GM21423 (cell line): Measurements from ENCODE around the gene NYNRIN.
"Not testable (repeated sequence)": the region's sequence is repeated elsewhere in the genome, so short reads cannot be mapped to it uniquely, and the experiment has no call there.

ENCODE experiments used
- ATAC-seq: cut with Tn5 transposase; IDR thresholded peaks from one replicate; pipeline ENCODE4 v1.9.1; 2021; ENCODE audit warnings: mild to moderate bottlenecking, moderate library complexity; ENCODE audit not compliant: unreplicated experiment

Gene NYNRIN

GRCh38 chr14:24442240-24443052 is 43.6 kb downstream of the NYNRIN start, which contains the start of gene SDR39U1:
Gene SDR39U1, minus strand, starts transcription at chr14:24442776. Its CDS starts 7 bp downstream, at chr14:24442769.
- peak; percentile 86 for ATAC-seq

GRCh38 chr14:24443053-24443665 is 44.4 kb downstream of the NYNRIN start:
- no peak for ATAC-seq

DNA sequence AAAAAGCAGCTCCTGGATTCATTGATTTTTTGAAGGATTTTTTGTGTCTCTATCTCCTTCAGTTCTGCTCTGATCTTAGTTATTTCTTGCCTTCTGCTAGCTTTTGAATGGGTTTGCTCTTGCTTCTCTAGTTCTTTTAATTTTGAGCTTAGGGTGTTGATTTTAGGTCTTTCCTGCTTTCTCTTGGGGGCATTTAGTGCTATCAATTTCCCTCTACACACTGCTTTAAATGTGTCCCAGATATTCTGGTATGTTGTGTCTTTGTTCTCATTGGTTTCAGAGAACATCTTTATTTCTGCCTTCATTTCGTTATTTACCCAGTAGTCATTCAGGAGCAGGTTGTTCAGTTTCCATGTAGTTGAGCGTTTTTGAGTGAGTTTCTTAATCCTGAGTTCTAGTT is 52.0 kb downstream of the NYNRIN start:
- not testable (repeated sequence) for ATAC-seq

DNA sequence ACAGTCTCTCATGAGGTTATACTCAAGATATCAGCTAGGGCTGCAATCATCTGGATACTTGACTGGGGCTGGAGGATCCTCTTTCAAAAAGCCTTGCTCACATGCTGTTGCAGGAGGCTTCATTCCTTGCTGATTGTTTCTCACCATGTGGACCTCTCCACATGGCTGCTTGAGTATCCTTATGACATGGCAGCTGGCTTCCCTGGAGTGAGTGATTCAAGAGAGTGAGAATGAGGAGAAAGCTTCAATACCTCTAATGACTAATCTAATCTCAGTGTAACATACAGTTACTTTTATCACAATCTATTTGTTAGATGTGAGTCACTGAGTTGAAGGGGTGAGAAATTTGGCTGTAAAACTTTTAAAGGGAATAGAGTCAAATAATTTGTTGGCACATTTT is 58.2 kb downstream of the NYNRIN start:
- ATAC-seq, result no peak

DNA sequence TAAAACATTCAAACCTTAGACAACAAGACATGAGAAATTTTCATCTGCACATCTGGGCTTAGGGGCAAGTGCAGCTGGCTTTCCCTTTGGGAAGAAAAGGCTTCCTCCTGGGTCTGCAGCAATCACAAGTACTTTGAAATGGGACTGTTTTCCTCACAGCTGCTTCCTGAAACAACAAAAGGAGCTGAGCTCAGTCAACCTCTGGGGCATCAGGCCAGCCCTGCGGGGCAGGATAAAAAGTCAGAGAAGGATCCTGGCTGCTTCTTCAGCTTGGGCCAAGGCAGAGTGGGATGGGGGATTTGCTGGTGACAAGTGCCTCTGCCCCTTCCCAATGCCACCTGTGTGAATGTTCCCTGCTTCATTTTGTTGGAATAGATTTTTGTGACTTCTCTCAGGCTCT is 59.9 kb downstream of the NYNRIN start:
- no peak for ATAC-seq

GRCh38 chr14:24459331-24459730 is 60.5 kb downstream of the NYNRIN start:
- ATAC-seq, result no peak

DNA sequence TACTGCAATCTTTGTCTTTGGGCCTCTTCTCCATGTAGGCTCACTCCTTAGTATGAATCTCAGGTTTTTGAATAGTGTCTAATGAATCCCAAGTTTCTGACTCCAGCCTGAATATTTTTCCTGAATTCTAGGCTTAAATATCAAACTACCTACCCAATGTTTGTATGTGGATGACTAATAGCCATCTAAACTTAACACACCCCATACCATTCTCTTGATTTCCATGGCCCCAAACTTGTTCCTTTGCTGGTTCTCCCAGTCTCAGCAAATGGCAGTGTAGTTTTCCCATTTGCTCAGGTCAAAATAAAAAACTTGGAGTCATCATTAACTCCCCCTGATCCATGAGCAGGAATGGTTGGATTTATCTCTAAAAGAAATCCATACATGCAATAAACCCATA is 62.5 kb downstream of the NYNRIN start:
- no peak for ATAC-seq

- no peak for ATAC-seq
Measured at GRCh38 chr14:24463017-24463883, 64.4 kb downstream of the NYNRIN start.

DNA sequence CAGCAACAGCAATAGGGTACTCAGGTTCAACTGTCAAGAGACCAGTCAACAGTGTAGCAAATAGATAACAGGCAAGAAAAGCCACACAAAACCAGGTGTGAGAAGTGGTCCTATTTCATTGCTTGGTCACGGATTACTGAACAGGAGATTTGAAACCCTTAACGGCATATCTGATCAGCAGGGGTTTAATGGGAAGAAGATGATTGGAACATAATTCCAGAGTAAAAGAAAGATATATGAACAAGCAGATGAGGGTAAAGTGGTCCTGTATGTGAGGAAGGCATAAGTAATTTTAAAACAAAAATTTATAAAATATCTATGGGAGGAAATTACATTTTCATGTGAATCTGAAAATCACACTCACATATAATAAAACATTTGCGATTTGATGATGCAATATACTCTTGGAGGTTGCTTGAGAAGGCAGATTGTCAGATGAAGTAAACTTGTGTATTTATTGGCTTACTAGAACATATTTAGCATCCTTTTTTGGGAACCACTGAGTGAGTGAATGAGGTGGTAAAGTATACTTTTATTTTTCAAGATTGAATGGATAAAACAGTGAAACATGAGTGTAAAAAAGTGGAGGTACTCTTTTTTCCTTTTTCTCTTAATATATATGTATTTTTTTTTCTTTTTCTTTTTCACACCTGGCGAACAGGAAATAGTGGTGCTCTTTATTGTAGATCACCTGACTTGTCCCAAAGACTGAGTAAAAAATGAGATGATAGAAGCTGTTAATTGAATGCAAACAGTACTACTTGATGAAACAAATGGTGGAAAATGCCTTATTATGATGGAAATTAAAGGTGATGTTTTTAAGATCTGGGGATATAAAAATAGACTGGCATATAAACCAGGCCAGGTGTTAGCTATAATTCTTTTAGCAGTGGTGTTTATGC is 65.3 kb downstream of the NYNRIN start:
- ATAC-seq, result no peak

DNA sequence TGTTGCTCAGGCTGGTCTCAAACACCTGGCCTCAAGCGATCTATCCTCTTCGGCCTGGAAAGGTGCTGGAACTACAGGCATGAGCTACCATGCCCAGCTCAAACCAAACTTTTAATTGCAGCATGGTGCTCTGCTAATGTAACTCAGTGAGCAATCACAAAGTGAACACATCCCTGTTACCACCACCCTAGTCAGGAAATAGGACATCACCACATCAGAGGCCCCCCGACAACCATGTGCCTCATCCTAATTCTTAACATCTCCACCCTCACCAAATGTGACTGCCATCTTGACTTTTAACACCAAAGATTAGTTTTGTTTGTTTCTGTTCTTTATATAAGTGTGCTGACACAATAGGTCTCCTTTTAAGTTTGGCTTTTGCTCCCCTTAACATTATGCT is 66.6 kb downstream of the NYNRIN start:
- no peak for ATAC-seq

GRCh38 chr14:24465805-24466204 is 67.0 kb downstream of the NYNRIN start:
- ATAC-seq, result no peak
